ENCODE data around the gene TRUB1. TPM values are rescaled to one million over a fixed set of nuclear protein-coding genes. Genes with fewer than 3 reads are reported as not detected.
A peak's percentile ranks its signal among the peaks of the same experiment; 100 is the strongest.

TRUB1 gene
- total RNA-seq, 1 donor from 2014 or later, result 26.6 TPM

- no peaks in the 10 kb centered on the region for H3K27me3 ChIP-seq (ENCODE audit: control insufficient read depth, insufficient read depth, low read length)
- FAIRE-seq, result no peak
- no peak for DNase-seq (ENCODE audit: low read depth)
- no peak overlapping the region for H3K4me3 ChIP-seq (ENCODE audit: low read depth, low read length)
- no peaks in the 10 kb centered on the region for H3K36me3 ChIP-seq (ENCODE audit: control insufficient read depth, insufficient read depth, low read length)
- TF ChIP-seq, protein P1, sequence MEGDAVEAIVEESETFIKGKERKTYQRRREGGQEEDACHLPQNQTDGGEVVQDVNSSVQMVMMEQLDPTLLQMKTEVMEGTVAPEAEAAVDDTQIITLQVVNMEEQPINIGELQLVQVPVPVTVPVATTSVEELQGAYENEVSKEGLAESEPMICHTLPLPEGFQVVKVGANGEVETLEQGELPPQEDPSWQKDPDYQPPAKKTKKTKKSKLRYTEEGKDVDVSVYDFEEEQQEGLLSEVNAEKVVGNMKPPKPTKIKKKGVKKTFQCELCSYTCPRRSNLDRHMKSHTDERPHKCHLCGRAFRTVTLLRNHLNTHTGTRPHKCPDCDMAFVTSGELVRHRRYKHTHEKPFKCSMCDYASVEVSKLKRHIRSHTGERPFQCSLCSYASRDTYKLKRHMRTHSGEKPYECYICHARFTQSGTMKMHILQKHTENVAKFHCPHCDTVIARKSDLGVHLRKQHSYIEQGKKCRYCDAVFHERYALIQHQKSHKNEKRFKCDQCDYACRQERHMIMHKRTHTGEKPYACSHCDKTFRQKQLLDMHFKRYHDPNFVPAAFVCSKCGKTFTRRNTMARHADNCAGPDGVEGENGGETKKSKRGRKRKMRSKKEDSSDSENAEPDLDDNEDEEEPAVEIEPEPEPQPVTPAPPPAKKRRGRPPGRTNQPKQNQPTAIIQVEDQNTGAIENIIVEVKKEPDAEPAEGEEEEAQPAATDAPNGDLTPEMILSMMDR (IDR thresholded peaks at IDR 0.05; ENCODE audit: insufficient read depth, low read length, severe bottlenecking), result no peak
These were observed 37.3 kb upstream of the TRUB1 start for GRCh38 chr10:114900658-114901057.

DNA sequence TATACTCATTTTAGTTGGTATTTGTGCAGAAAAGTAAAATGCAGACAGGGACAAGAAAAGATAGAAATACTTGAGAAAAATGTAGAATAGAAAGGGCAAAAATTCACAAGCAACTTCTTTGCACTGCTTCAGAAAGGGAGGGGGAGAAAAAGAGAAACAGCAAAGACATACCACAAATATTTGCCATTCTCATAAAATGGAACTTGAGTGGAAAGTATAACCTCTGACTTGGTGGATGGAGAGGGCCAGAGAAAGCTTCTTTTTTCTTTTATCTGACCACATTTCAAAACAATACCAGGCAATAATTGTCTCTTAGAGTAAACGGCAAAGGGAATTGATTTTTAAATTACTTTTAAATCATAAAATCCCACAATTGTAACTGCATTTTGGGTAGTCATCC is 35.8 kb upstream of the TRUB1 start:
- H3K27me3 ChIP-seq (ENCODE audit: control insufficient read depth, insufficient read depth, low read length), result no peaks in the 10 kb centered on the region
- no peaks in the 10 kb centered on the region for H3K36me3 ChIP-seq (ENCODE audit: control insufficient read depth, insufficient read depth, low read length)
- TF ChIP-seq, protein P1 (IDR thresholded peaks at IDR 0.05; ENCODE audit: insufficient read depth, low read length, severe bottlenecking), result no peak
- no peak overlapping the region for H3K4me3 ChIP-seq (ENCODE audit: low read depth, low read length)
- DNase-seq (ENCODE audit: low read depth), result no peak
- FAIRE-seq, result no peak

DNA sequence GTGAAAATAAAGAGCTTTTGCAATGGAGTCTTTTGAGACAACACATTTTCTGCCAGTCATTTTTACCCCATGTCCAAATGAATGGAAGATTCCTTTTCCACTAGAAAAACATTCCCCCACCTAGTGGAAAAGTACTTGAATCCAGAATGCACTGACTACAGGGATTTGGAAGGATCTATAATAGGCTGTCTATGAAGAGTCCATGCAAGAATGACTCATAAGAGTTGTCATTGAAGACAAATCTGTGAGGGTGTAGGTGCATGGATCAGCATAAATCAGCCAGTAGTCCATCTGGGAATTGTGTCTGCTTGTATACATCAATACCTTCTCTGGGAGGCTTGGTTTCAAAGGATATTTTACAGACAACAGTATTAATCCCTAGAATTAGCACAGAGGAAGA is 32.5 kb upstream of the TRUB1 start:
- TF ChIP-seq, protein P1 (IDR thresholded peaks at IDR 0.05; ENCODE audit: insufficient read depth, low read length, severe bottlenecking), result no peak
- Histone ChIP-seq H3K27me3 (ENCODE audit: control insufficient read depth, insufficient read depth, low read length) (no peaks in the 10 kb centered on the region), H3K36me3 (ENCODE audit: control insufficient read depth, insufficient read depth, low read length) (no peaks in the 10 kb centered on the region), H3K4me3 (ENCODE audit: low read depth, low read length) (no peak overlapping the region)
- DNase-seq (ENCODE audit: low read depth) (peak; percentile 74), FAIRE-seq (no peak)

DNA sequence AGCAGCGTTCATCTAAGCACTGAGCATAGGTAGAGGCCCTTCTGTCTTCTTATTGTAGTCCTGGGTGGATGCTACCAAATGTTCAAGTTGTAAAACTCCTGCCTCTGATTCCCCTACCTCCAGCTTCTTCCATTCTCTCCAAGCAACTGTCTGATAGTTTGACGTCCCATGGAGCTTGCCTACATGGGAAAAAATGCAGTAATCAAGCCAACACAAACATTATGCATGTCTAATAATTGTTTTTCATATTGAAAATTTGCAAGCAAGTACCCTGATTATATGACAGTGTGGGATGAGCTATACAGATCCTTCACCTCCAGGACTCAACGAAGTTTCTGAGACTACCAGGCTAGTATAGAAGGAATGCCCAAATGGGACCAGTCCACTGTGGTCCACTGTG is 31.0 kb upstream of the TRUB1 start:
- no peak overlapping the region for H3K4me3 ChIP-seq (ENCODE audit: low read depth, low read length)
- no peaks in the 10 kb centered on the region for H3K27me3 ChIP-seq (ENCODE audit: control insufficient read depth, insufficient read depth, low read length)
- DNase-seq (ENCODE audit: low read depth) (no peak), FAIRE-seq (no peak)
- TF ChIP-seq, protein P1 (IDR thresholded peaks at IDR 0.05; ENCODE audit: insufficient read depth, low read length, severe bottlenecking), result no peak
- no peaks in the 10 kb centered on the region for H3K36me3 ChIP-seq (ENCODE audit: control insufficient read depth, insufficient read depth, low read length)

DNA sequence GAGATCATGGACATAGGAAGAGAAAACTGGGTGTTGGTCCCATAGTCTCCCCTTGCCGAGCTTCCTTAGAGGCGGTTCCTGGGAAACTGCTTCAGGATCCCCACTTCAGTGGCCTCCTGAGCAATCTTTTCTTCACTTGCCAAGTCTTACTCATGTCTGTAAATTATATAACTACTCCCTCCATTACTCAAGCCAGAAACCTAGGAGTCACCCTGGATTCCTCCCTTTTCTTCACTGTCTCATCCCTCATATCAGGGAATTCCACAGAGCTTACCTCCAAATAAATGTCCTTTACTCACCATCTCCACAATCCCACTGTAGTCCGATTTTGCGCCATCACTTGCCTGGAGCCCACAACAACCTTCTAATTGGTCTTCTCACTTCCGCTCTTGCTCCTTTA is 29.1 kb upstream of the TRUB1 start:
- H3K4me3 ChIP-seq (ENCODE audit: low read depth, low read length), result no peak overlapping the region
- H3K27me3 ChIP-seq (ENCODE audit: control insufficient read depth, insufficient read depth, low read length), result no peaks in the 10 kb centered on the region
- TF ChIP-seq, protein P1 (IDR thresholded peaks at IDR 0.05; ENCODE audit: insufficient read depth, low read length, severe bottlenecking), result no peak
- DNase-seq (ENCODE audit: low read depth) (no peak), FAIRE-seq (no peak)
- H3K36me3 ChIP-seq (ENCODE audit: control insufficient read depth, insufficient read depth, low read length), result no peaks in the 10 kb centered on the region

GRCh38 chr10:114911052-114911711 is 26.8 kb upstream of the TRUB1 start:
- no peak for FAIRE-seq
- TF ChIP-seq, protein P1 (IDR thresholded peaks at IDR 0.05; ENCODE audit: insufficient read depth, low read length, severe bottlenecking), result no peak
- H3K27me3 ChIP-seq (ENCODE audit: control insufficient read depth, insufficient read depth, low read length), result no peaks in the 10 kb centered on the region
- H3K36me3 ChIP-seq (ENCODE audit: control insufficient read depth, insufficient read depth, low read length), result no peaks in the 10 kb centered on the region
- DNase-seq (ENCODE audit: low read depth), result no peak
- H3K4me3 ChIP-seq (ENCODE audit: low read depth, low read length), result no peak overlapping the region
